ENCODE measurements around the gene ZNF608. TPM values are rescaled to one million over a fixed set of nuclear protein-coding genes. Genes with fewer than 3 reads are reported as not detected.
A peak's percentile ranks its signal among the peaks of the same experiment; 100 is the strongest.

The ZNF608 gene
- total RNA-seq, 1 donor from 2014 or later = 65.6 TPM

DNA sequence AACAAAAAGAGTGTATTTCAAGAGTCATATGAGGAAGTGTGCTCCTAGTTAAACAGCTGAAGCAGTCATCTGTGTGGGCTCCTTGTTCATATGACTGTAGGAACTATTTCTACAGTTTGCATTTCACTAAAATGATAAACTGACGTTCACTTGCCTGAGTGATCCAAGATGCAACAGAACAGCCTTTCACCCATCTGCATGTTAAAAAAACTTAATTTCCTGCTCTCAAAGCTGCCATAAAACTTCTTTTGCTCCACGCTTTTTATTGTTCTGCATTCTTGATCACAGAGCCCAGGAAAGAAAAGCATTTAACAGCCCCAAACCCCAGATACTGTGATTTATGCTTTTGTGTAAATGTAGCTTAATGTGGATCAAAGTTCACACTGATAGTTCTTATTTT lies 43.9 kb downstream of the ZNF608 start:
- TF ChIP-seq, protein P1, sequence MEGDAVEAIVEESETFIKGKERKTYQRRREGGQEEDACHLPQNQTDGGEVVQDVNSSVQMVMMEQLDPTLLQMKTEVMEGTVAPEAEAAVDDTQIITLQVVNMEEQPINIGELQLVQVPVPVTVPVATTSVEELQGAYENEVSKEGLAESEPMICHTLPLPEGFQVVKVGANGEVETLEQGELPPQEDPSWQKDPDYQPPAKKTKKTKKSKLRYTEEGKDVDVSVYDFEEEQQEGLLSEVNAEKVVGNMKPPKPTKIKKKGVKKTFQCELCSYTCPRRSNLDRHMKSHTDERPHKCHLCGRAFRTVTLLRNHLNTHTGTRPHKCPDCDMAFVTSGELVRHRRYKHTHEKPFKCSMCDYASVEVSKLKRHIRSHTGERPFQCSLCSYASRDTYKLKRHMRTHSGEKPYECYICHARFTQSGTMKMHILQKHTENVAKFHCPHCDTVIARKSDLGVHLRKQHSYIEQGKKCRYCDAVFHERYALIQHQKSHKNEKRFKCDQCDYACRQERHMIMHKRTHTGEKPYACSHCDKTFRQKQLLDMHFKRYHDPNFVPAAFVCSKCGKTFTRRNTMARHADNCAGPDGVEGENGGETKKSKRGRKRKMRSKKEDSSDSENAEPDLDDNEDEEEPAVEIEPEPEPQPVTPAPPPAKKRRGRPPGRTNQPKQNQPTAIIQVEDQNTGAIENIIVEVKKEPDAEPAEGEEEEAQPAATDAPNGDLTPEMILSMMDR (IDR thresholded peaks at IDR 0.05) = no peak
- Mint-ChIP-seq H3K27me3 (ENCODE audit: unreplicated experiment) (no peaks in the 10 kb centered on the region), H3K4me1 (ENCODE audit: unreplicated experiment) (peaks cover 82% of the 10 kb centered on the region), H3K36me3 (ENCODE audit: unreplicated experiment) (peaks cover 27% of the 10 kb centered on the region), H3K4me3 (ENCODE audit: unreplicated experiment) (no peak overlapping the region), H3K27ac (ENCODE audit: unreplicated experiment) (no peak overlapping the region), H3K9me3 (ENCODE audit: unreplicated experiment) (no peaks in the 10 kb centered on the region)
- no peak for DNase-seq (ENCODE audit: extremely low spot score, unreplicated experiment)

DNA sequence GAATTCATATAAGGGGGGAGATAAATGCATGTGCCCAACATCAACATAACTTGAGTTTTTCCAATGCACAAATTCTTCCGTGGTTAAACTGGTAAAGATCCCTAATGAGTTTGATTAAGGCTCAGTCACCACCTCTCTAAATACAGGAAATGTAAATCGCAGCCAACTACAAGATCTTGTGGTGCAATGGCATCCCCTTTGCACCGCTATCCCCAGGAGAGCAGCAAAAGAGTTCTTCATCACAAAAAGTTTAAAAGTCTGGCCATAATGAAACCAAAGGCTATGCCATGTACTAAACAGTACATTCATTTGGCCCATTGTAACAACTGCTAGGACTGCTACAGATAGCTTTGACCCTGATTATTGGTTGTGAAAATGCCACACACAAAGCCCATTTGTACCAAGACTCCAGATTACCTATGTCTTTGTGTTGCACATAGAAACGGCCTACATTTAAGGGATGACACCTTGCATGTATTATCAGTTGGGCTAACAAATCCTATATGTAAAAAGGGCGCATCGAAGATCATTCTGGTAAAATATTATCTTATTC lies 44.5 kb downstream of the ZNF608 start:
- H3K9me3 Mint-ChIP-seq (ENCODE audit: unreplicated experiment) = no peaks in the 10 kb centered on the region
- peaks cover 27% of the 10 kb centered on the region for H3K36me3 Mint-ChIP-seq (ENCODE audit: unreplicated experiment)
- no peaks in the 10 kb centered on the region for H3K27me3 Mint-ChIP-seq (ENCODE audit: unreplicated experiment)
- no peak overlapping the region for H3K4me3 Mint-ChIP-seq (ENCODE audit: unreplicated experiment)
- H3K27ac Mint-ChIP-seq (ENCODE audit: unreplicated experiment) = no peak overlapping the region
- peaks cover 80% of the 10 kb centered on the region for H3K4me1 Mint-ChIP-seq (ENCODE audit: unreplicated experiment)
- DNase-seq (ENCODE audit: extremely low spot score, unreplicated experiment) = no peak
- TF ChIP-seq, protein P1 (IDR thresholded peaks at IDR 0.05) = no peak

DNA sequence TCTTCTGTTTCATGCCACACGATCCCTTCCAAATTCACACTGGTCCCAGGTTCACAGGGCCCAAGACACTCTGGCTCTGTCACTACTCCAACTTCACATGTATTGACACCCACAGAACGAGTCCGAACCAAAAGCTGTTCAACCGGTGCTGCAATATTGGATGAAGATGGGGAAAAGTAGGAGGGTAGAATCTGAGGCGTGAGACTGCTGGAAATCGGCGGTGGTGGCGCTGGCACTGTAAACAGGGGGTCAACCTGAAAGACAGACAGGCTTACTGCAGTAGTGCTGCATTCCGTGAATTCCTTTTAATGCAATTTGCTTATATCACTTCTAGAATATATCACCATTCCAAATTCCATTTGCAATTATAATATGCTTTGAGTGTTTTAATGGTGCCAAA lies 45.4 kb downstream of the ZNF608 start:
- Mint-ChIP-seq H3K4me3 (ENCODE audit: unreplicated experiment) (no peak overlapping the region), H3K4me1 (ENCODE audit: unreplicated experiment) (peaks cover 80% of the 10 kb centered on the region), H3K36me3 (ENCODE audit: unreplicated experiment) (peaks cover 32% of the 10 kb centered on the region)

DNA sequence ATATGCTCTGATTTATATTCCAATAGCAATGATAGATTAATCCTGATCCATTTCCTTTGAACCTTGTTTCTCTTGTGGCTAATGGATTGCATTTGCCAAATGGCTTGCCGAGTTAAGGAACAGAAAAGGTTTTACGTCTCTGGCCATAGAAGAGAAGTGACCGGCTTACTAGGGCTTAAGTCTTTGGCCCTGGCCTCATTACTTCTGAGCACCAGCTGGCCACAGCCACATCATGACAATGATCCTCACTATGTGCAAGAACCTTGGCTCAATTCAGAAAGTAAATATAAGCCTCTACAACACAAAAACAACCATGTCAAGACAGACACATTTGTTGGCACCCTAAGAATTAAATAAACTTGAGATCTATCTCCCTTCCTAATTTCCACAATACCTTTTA lies 46.1 kb downstream of the ZNF608 start:
- H3K27me3 Mint-ChIP-seq (ENCODE audit: unreplicated experiment) = no peaks in the 10 kb centered on the region
- TF ChIP-seq, protein P1 (IDR thresholded peaks at IDR 0.05) = no peak
- DNase-seq (ENCODE audit: extremely low spot score, unreplicated experiment) = no peak
- H3K4me3 Mint-ChIP-seq (ENCODE audit: unreplicated experiment) = no peak overlapping the region
- H3K9me3 Mint-ChIP-seq (ENCODE audit: unreplicated experiment) = no peaks in the 10 kb centered on the region
- H3K36me3 Mint-ChIP-seq (ENCODE audit: unreplicated experiment) = peaks cover 33% of the 10 kb centered on the region
- H3K27ac Mint-ChIP-seq (ENCODE audit: unreplicated experiment) = no peak overlapping the region
- peaks cover 76% of the 10 kb centered on the region for H3K4me1 Mint-ChIP-seq (ENCODE audit: unreplicated experiment)

More for the DNA sequence above, 45.4 kb downstream of the ZNF608 start:
- H3K9me3 Mint-ChIP-seq (ENCODE audit: unreplicated experiment) = no peaks in the 10 kb centered on the region
- no peak for DNase-seq (ENCODE audit: extremely low spot score, unreplicated experiment)
- TF ChIP-seq, protein P1 (IDR thresholded peaks at IDR 0.05) = no peak
- no peak overlapping the region for H3K27ac Mint-ChIP-seq (ENCODE audit: unreplicated experiment)
- H3K27me3 Mint-ChIP-seq (ENCODE audit: unreplicated experiment) = no peaks in the 10 kb centered on the region

DNA sequence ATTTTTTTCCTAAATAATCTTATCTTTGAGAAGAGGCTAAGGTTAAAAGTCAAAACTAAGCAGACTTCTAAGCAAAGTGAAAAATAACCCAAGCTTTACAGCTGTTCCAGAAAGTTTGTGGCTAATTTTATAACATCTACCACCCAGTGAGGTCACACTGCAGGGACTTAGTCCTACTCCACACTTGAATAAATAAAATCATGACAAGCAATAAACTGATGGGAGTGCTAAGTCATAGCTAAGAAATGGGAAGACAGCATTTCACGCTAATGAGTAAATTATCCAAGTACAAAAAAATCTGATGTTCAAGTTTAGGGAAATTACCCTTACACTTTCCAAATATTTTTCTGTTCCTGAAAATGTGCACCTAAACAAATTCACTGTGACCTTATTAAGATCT lies 47.7 kb downstream of the ZNF608 start:
- H3K27me3 Mint-ChIP-seq (ENCODE audit: unreplicated experiment) = no peaks in the 10 kb centered on the region
- TF ChIP-seq, protein P1 (IDR thresholded peaks at IDR 0.05) = no peak
- no peaks in the 10 kb centered on the region for H3K9me3 Mint-ChIP-seq (ENCODE audit: unreplicated experiment)
- H3K4me3 Mint-ChIP-seq (ENCODE audit: unreplicated experiment) = no peak overlapping the region
- no peak for DNase-seq (ENCODE audit: extremely low spot score, unreplicated experiment)
- peak overlapping the region; percentile 90 for H3K27ac Mint-ChIP-seq (ENCODE audit: unreplicated experiment)
- H3K4me1 Mint-ChIP-seq (ENCODE audit: unreplicated experiment) = peaks cover 68% of the 10 kb centered on the region
- peaks cover 33% of the 10 kb centered on the region for H3K36me3 Mint-ChIP-seq (ENCODE audit: unreplicated experiment)

All from osteocyte (in vitro differentiated cells).